HK-2 (cell line): Measurements from ENCODE around the gene TREML1.

Source experiments
- DNase-seq: peaks from one replicate; pipeline ENCODE4 v3.0.0-alpha.2; 2018; ENCODE audit not compliant: unreplicated experiment

The TREML1 gene

GRCh38 chr6:41177695-41178094 is 23.5 kb upstream of the TREML1 start:
- DNase-seq = no peak

GRCh38 chr6:41177287-41177686 is 23.1 kb upstream of the TREML1 start:
- no peak for DNase-seq

- no peak for DNase-seq
Observed at GRCh38 chr6:41176189-41176588, 22.0 kb upstream of the TREML1 start.

- no peak for DNase-seq
Observed at GRCh38 chr6:41175084-41175483, 20.9 kb upstream of the TREML1 start.

GRCh38 chr6:41174610-41175009 is 20.5 kb upstream of the TREML1 start:
- no peak for DNase-seq

- no peak for DNase-seq
Observed at GRCh38 chr6:41171908-41172307, 17.8 kb upstream of the TREML1 start.

GRCh38 chr6:41170547-41171160 is 16.5 kb upstream of the TREML1 start:
- DNase-seq = no peak

- no peak for DNase-seq
Observed at GRCh38 chr6:41167173-41167963, 13.2 kb upstream of the TREML1 start.

GRCh38 chr6:41164551-41165120 is 10.5 kb upstream of the TREML1 start:
- DNase-seq = no peak

GRCh38 chr6:41163419-41163717 is 9.2 kb upstream of the TREML1 start:
- no peak for DNase-seq

GRCh38 chr6:41162687-41163418 is 8.7 kb upstream of the TREML1 start, which contains the start of gene TREM2:
TSS of gene TREM2 (minus strand) at chr6:41163116. CDS start at chr6:41163082, 34 bp downstream.
- no peak for DNase-seq

- no peak for DNase-seq
Observed at GRCh38 chr6:41161851-41162552, 7.9 kb upstream of the TREML1 start.

GRCh38 chr6:41161380-41161779 is 7.2 kb upstream of the TREML1 start:
- no peak for DNase-seq

- no peak for DNase-seq
Observed at GRCh38 chr6:41160933-41161332, 6.8 kb upstream of the TREML1 start.

- DNase-seq = no peak
Observed at GRCh38 chr6:41159415-41160082, 5.4 kb upstream of the TREML1 start.

- no peak for DNase-seq
Observed at GRCh38 chr6:41157323-41157722, 3.2 kb upstream of the TREML1 start.

GRCh38 chr6:41156771-41157170 is 2.6 kb upstream of the TREML1 start:
- DNase-seq = no peak

- DNase-seq = no peak
Observed at GRCh38 chr6:41156001-41156400, 1.9 kb upstream of the TREML1 start.

GRCh38 chr6:41155132-41155805 is 1.1 kb upstream of the TREML1 start:
- no peak for DNase-seq

GRCh38 chr6:41153451-41153850 is 696 bp downstream of the TREML1 start:
- DNase-seq = no peak

GRCh38 chr6:41150671-41151070 is 3.5 kb downstream of the TREML1 start:
- DNase-seq = no peak
